ENCODE data around the gene ARHGAP22. TPM values are rescaled to one million over a fixed set of nuclear protein-coding genes. Genes with fewer than 3 reads are reported as not detected.

Gene ARHGAP22
- total and polyA plus RNA-seq, 2 experiments from 2014 or later, result 4.8 to 10.7 TPM

GRCh38 chr10:48451969-48452878 lies 152.6 kb downstream of the ARHGAP22 start:
- H2AFZ ChIP-seq, result no peak overlapping the region
- no peaks in the 10 kb centered on the region for H3K27me3 ChIP-seq (ENCODE audit: insufficient read depth)
- H3K4me1 ChIP-seq (ENCODE audit: insufficient read depth), result no peaks in the 10 kb centered on the region
- H3K27ac ChIP-seq (ENCODE audit: low read depth), result no peak overlapping the region
- Mint-ChIP-seq H3K36me3 (ENCODE audit: low read depth) (peaks cover 2% of the 10 kb centered on the region; the same call in 1 of the 3 replicates), H3K4me3 (no peak overlapping the region), H3K4me1 (peaks cover 21% of the 10 kb centered on the region), H3K9me3 (no peaks in the 10 kb centered on the region), H3K27me3 (ENCODE audit: insufficient read depth, low read depth, poor library complexity) (peaks cover 11% of the 10 kb centered on the region), H3K27ac (no peak overlapping the region)
- no peaks in the 10 kb centered on the region for H3K79me2 ChIP-seq (replicated peaks; ENCODE audit: insufficient read depth)
- H4K20me1 ChIP-seq (replicated peaks; ENCODE audit: insufficient read depth), result no peaks in the 10 kb centered on the region
- H3K4me2 ChIP-seq, result no peak overlapping the region
- no peak overlapping the region for H3K4me3 ChIP-seq
- H3F3A ChIP-seq (replicated peaks; ENCODE audit: low read depth), result no peaks in the 10 kb centered on the region
- TF ChIP-seq CTCF (conservative IDR thresholded peaks at IDR 0.05; ENCODE audit: low read depth in 2 of 2) (no peak), EZH2 (IDR thresholded peaks at IDR 0.05; ENCODE audit: low read depth, unreplicated experiment) (no peak), CREB1 (CRISPR knock-in tag; IDR thresholded peaks at IDR 0.05; ENCODE audit: low read depth) (no peak), POLR2AphosphoS5 (IDR thresholded peaks at IDR 0.05; ENCODE audit: low read depth) (no peak), STAT1 (IDR thresholded peaks at IDR 0.05; ENCODE audit: unreplicated experiment) (no peak), ZNF114 (CRISPR knock-in tag; IDR thresholded peaks at IDR 0.05) (no peak), EZH2phosphoT487 (IDR thresholded peaks at IDR 0.05; ENCODE audit: unreplicated experiment) (no peak), ZNF331 (CRISPR knock-in tag; IDR thresholded peaks at IDR 0.05; ENCODE audit: low read depth) (no peak), ETS1 (IDR thresholded peaks at IDR 0.05) (no peak), REST (IDR thresholded peaks at IDR 0.05; ENCODE audit: unreplicated experiment) (no peak), NANOG (IDR thresholded peaks at IDR 0.05; ENCODE audit: borderline replicate concordance) (no peak), JUNB (IDR thresholded peaks at IDR 0.05; ENCODE audit: unreplicated experiment) (no peak)
- TF ChIP-seq, protein P1, sequence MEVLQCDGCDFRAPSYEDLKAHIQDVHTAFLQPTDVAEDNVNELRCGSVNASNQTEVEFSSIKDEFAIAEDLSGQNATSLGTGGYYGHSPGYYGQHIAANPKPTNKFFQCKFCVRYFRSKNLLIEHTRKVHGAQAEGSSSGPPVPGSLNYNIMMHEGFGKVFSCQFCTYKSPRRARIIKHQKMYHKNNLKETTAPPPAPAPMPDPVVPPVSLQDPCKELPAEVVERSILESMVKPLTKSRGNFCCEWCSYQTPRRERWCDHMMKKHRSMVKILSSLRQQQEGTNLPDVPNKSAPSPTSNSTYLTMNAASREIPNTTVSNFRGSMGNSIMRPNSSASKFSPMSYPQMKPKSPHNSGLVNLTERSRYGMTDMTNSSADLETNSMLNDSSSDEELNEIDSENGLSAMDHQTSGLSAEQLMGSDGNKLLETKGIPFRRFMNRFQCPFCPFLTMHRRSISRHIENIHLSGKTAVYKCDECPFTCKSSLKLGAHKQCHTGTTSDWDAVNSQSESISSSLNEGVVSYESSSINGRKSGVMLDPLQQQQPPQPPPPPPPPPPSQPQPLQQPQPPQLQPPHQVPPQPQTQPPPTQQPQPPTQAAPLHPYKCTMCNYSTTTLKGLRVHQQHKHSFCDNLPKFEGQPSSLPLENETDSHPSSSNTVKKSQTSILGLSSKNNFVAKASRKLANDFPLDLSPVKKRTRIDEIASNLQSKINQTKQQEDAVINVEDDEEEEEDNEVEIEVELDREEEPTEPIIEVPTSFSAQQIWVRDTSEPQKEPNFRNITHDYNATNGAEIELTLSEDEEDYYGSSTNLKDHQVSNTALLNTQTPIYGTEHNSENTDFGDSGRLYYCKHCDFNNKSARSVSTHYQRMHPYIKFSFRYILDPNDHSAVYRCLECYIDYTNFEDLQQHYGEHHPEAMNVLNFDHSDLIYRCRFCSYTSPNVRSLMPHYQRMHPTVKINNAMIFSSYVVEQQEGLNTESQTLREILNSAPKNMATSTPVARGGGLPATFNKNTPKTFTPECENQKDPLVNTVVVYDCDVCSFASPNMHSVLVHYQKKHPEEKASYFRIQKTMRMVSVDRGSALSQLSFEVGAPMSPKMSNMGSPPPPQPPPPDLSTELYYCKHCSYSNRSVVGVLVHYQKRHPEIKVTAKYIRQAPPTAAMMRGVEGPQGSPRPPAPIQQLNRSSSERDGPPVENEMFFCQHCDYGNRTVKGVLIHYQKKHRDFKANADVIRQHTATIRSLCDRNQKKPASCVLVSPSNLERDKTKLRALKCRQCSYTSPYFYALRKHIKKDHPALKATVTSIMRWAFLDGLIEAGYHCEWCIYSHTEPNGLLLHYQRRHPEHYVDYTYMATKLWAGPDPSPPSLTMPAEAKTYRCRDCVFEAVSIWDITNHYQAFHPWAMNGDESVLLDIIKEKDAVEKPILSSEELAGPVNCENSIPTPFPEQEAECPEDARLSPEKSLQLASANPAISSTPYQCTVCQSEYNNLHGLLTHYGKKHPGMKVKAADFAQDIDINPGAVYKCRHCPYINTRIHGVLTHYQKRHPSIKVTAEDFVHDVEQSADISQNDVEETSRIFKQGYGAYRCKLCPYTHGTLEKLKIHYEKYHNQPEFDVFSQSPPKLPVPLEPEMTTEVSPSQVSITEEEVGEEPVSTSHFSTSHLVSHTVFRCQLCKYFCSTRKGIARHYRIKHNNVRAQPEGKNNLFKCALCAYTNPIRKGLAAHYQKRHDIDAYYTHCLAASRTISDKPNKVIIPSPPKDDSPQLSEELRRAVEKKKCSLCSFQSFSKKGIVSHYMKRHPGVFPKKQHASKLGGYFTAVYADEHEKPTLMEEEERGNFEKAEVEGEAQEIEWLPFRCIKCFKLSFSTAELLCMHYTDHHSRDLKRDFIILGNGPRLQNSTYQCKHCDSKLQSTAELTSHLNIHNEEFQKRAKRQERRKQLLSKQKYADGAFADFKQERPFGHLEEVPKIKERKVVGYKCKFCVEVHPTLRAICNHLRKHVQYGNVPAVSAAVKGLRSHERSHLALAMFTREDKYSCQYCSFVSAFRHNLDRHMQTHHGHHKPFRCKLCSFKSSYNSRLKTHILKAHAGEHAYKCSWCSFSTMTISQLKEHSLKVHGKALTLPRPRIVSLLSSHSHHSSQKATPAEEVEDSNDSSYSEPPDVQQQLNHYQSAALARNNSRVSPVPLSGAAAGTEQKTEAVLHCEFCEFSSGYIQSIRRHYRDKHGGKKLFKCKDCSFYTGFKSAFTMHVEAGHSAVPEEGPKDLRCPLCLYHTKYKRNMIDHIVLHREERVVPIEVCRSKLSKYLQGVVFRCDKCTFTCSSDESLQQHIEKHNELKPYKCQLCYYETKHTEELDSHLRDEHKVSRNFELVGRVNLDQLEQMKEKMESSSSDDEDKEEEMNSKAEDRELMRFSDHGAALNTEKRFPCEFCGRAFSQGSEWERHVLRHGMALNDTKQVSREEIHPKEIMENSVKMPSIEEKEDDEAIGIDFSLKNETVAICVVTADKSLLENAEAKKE (CRISPR knock-in tag; IDR thresholded peaks at IDR 0.05), result no peak
- ATAC-seq, result no peak
- H3K9me2 ChIP-seq (ENCODE audit: insufficient read depth), result no peaks in the 10 kb centered on the region
- DNase-seq (ENCODE audit: low spot score), result no peak
- no peaks in the 10 kb centered on the region for H3K36me3 ChIP-seq (ENCODE audit: insufficient read depth)

All from GM23338 (cell line).